DOHH2 (cell line): ENCODE results near the gene APOL4.

Source experiments
- CTCF ChIP-seq: fragments of 200-600 bp; sonication (generic); IDR thresholded peaks from one replicate; pipeline ENCODE4 v1.5.1; 2014; ENCODE audit warnings: antibody characterized with exemption, mild to moderate bottlenecking, low read depth, low read length; ENCODE audit not compliant: poor library complexity, severe bottlenecking
- EZH2phosphoT487 ChIP-seq: fragments of 200-600 bp; sonication (generic); IDR thresholded peaks from 2 replicates; pipeline ENCODE4 v1.6.1; 2017; ENCODE audit warnings: borderline replicate concordance, mild to moderate bottlenecking, antibody characterized with exemption, low read length, moderate library complexity, mixed read lengths

DNA sequence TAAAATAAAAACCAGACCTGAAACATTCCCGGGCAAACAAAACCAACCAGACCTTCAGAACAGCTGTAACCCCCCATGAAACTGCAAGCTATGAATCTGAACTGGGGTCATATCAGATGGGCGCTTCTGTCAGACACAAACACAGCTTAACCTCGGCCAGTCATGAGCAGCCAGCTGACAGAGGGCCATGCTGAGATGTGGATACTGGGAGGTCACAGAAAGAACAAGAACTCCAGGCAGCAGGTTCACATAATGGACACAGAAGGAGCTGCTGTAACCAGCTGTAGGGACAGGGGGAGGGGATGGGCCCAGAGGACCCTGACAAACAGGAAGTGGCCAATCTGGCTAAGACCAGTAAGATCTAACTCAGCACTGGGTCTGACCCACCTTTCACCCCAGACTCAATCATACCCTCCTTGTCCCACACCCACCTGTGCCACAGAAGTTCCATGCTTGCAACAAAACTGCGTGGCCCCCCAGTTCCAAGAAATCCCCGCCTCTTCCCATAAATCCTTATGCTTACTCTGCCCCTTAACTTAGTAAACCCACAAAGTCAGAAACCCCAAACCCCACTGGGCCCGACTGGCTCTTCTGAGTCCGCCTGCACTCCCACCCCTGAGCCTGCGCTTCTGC is 4.0 kb downstream of the APOL4 start:
- TF ChIP-seq CTCF: no peak
- TF ChIP-seq EZH2phosphoT487: no peak
